HG03565 (cell line): ENCODE data around the gene CD22.
A peak's percentile ranks its signal among the peaks of the same experiment; 100 is the strongest.

ENCODE experiments used
- ATAC-seq: cut with Tn5 transposase; IDR thresholded peaks from one replicate; pipeline ENCODE4 v1.9.1; 2021; ENCODE audit warnings: mild to moderate bottlenecking, moderate library complexity; ENCODE audit not compliant: unreplicated experiment

The CD22 gene

GRCh38 chr19:35313587-35313986 is 15.4 kb upstream of the CD22 start:
- ATAC-seq, result no peak

- ATAC-seq, result no peak
Observed at GRCh38 chr19:35314031-35314430, 15.0 kb upstream of the CD22 start.

DNA sequence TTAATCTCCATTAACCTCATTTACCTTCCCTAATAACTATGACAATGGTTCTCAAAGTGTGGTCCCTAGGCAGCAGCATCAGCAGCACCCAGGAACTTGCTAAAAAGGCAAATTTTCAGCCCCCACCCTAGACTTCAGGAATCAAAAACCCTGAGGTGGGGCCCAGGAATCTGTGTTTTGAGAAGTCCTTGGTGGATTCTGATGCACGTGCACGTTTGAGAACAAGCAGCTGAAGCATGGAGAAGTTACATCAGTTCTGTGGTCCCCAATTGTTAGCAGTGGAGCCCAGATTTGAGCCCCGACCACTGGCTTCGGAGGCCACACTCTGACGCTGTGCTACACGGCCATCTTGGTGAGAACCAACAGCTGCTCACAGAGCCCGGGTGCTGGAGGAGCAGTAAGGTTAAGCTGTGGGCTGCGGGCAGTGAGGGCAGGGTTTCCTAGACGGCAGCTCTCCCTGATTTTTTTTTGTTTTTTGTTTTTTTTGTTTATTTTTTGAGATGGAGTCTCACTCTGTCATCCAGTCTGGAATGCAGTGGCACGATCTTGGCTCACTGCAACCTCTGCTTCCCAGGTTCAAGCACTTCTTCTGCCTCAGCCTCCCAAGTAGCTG is 14.0 kb upstream of the CD22 start:
- no peak for ATAC-seq

- no peak for ATAC-seq
Observed at GRCh38 chr19:35315883-35316282, 13.1 kb upstream of the CD22 start.

- no peak for ATAC-seq
Observed at GRCh38 chr19:35316560-35316959, 12.4 kb upstream of the CD22 start.

DNA sequence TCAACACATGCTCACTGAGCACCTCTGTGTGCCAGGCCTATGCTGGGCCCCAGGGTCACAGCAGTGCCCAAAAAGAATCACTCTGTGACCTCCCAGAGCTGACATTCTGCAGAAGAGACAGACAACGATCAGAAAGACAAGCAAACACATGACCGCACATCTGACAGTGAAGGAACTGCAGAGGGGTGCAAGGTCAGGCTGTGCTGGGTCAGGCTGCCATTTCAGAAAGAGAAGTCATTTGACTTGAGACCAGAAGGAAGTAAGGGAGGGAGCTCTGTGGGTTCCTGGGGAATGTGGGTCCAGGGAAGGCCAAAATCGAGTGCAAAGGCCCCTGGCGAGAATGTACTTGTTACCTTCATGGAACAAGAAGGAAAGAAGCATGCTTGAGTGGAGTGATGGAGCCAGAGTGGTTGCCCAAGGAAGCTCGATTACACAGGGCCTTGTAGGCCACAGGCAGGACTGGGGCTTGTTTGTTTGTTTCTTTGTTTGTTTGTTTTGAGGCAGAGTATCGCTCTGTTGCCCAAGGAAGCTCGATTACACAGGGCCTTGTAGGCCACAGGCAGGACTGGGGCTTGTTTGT is 11.4 kb upstream of the CD22 start:
- no peak for ATAC-seq

DNA sequence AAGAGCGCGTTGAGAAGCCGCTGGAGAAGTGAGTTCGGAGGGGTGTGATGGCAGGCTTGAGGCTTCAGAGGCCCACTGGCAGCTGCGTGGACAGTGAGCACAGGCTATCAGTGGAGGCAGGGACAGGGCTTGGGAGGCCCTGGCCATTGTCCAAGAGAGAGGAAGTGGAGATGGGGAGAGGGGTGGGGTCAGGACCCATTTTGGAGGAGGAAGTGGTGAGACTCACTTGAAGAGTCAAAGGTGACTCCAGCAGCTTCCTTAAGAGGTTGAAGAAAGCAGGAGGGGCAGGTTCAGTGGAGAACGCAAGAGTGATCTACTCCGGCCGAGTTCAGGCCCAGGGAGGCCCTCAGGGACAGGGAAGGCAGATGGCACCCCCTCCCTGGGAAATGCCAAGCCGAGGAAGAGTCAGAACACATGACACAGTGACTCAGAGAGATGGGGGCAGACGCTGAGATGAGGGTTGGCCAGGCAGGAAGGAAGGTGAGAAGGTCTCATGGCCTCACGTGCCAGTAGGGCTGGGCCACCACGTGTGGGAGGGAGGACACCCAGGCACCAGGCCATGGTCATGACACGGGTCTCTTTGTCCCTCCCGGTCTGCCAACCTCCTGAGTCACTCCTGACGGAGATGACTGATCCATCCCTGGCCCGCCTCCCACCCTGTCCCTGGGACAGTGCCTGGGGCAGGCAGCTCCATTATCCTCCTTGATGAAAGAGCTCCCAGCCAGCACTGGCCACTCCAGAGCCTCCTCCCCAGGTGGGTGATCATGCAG is 10.1 kb upstream of the CD22 start:
- ATAC-seq, result no peak

DNA sequence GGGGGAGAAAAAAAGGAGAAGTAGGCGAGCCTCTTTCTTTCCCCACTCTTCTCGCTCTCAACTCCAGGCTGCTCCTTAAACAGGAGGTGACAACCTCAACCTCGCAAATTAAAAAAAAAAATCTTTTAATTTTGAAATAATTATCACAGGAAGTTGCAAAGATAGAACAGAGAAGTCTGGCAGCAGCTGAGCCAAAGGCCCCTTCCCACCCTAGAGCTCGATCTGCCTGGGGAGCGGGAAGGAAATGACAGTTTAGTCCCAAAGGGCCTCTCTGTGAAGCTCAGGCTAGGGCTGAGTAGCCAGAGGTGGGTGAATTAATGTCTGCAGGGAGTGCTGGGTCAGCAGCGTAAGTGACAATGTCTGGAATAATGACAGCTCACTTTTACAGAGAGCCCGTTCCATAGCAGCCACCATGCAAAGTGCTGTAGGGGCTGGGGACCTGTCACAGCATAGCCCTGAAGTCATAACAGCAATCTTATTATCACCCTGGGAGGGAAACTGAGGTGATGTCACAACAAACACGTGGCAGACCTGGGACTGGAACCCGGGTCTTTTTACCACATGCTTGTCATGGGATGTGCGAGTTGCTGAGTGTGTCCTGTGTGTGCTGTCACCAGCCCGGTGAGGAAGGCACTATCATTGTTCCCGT is 8.8 kb upstream of the CD22 start:
- ATAC-seq, result no peak

DNA sequence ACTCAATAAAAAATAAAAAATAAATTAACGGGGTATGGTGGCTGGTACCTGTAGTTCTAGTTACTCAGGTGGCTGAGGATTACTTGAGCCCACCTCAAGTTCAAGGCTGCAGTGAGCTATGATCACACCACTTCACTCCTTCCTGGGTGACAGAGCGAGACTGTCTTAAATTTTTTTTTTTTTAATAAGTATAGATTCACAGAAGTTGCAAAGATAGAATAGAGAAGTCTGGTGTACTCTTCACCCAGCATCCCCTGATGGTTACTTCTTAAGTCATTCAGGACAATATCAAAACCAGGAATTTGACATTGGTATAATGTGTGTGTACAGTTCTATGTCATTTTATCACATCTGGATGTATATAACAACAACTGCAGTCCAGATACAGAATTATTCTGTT is 7.7 kb upstream of the CD22 start:
- no peak for ATAC-seq

- no peak for ATAC-seq
Observed at GRCh38 chr19:35322014-35322413, 7.0 kb upstream of the CD22 start.

DNA sequence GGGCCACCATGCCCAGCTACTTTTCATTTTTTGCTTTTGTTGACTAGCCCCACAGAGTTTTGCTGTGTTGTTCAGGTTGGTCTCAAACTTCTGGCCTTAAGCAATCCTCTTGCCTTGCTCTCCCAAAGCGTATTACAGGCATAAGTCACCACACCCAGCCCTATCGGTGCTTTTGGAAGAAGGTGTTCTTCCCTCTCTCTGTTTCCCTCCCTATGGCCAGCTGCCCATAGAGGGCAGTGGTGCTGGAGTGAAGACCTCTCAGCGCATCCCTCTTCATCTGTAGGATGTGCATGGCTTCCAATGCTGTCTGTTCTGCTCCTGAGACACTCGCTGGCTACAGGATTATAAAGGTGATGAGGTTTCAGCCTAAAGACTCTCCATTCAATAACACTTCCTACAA is 1.3 kb upstream of the CD22 start:
- ATAC-seq, result no peak

- no peak for ATAC-seq
Observed at GRCh38 chr19:35329323-35329722, 336 bp downstream of the CD22 start.

GRCh38 chr19:35330475-35330874 is 1.5 kb downstream of the CD22 start:
- peak; percentile 34 for ATAC-seq

DNA sequence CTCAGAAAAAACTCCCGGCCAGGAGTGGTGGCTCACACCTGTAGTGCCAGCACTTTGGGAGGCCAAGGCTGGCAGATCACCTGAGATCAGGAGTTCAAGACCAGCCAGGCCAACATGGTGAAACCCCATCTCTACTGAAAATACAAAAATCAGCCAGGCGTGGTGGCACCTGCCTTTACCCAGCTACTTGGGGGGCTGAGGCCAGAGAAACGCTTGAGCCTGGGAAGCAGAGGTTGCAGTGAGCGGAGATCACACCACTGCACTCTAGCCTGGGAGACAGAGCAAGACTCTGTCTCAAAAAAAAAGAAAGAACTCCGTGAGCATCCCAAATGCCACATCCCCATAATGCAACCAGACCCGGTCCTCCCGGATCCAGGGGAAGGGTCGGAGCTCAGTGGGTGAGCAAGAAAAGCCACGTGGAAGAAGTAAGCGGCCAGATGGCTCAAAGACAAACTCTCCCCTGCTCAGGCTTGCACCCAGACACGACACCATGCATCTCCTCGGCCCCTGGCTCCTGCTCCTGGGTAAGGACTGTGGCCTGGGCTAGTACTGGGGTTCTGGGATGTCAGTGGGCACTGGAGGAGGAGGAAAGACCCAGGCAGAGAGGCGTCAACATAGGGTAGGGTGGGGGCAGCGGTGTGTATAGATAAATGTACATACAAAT is 2.7 kb downstream of the CD22 start:
- ATAC-seq, result no peak

GRCh38 chr19:35332817-35333216 is 3.8 kb downstream of the CD22 start:
- no peak for ATAC-seq

- no peak for ATAC-seq
Observed at GRCh38 chr19:35334144-35334753, 5.3 kb downstream of the CD22 start.

- ATAC-seq, result no peak
Observed at GRCh38 chr19:35336166-35336955, 7.4 kb downstream of the CD22 start.

GRCh38 chr19:35337097-35337983 is 8.4 kb downstream of the CD22 start:
- no peak for ATAC-seq

- no peak for ATAC-seq
Observed at GRCh38 chr19:35337984-35338296, 9.0 kb downstream of the CD22 start.
